Pulmonary artery endothelial cell (primary cell): ENCODE measurements around the gene ADRA2C. TPM values are rescaled to one million over a fixed set of nuclear protein-coding genes. Genes with fewer than 3 reads are reported as not detected.

Source experiments
- DNase-seq: peaks from one replicate; pipeline ENCODE4 v3.0.0-alpha.2; 2011; ENCODE audit warnings: low read depth, low spot score
- total RNA-seq: library from RNA; depleted of rRNA; stranded (reverse); fragments of >200 nt; gene quantifications from 2 replicates; pipeline ENCODE4 v1.2.3, GENCODE V29; 2014

Gene ADRA2C
- total RNA-seq, 1 donor from 2014 or later: 0.26 TPM

DNA sequence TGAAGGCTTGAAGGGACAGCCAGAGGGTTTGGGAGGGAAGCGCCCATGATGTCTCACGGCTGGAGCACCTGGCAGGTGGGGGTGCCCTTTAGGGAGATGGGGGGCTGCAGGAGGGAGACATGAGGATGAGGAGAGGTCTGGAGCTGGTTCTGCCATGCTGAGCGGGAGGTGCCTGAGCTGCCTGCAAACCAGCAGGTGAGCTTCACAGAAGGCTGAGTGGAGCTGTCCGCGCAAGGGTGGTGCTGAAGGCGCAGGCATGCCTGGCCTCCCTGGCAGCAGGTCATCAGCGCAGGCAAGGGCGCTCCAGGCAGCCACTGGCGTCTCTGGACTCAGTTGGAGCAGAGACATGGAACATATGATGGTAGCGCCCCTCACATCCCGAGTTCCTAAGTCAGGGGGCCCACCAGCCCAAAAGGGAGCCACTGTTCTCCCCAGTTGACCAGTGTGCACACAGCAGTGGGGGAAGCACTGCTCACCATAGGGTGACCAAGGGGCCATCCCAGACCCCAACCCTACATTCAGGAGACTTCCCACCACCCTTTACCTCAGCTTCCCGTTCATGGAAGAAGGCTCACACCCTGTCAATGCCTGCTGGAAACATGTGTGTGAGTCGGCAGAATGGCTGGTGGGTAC is 25.8 kb downstream of the ADRA2C start:
- DNase-seq: no peak

GRCh38 chr4:3792813-3793212 is 26.6 kb downstream of the ADRA2C start:
- no peak for DNase-seq

- no peak for DNase-seq
Observed at GRCh38 chr4:3793545-3793944, 27.4 kb downstream of the ADRA2C start.

DNA sequence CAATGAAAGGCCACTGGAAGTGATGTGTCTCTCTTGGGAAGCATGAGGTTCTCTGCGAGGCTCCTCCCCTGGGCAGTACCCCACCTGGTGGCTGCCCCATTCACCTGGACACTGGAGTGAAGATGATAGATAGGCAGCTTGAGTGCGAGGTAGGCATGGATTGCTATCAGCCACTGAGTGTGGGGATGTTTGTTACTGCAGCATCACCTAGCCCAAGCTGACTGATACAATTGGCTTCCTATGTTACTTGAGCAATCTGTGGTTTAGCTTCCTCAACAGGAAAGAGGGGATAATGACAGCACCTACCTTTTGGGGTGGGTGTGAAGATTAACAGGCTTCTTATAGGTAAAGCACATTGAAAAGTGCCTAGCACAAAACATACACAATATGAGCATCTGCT is 30.8 kb downstream of the ADRA2C start:
- DNase-seq: no peak

- DNase-seq: no peak
Observed at GRCh38 chr4:3797831-3798790, 31.9 kb downstream of the ADRA2C start.

DNA sequence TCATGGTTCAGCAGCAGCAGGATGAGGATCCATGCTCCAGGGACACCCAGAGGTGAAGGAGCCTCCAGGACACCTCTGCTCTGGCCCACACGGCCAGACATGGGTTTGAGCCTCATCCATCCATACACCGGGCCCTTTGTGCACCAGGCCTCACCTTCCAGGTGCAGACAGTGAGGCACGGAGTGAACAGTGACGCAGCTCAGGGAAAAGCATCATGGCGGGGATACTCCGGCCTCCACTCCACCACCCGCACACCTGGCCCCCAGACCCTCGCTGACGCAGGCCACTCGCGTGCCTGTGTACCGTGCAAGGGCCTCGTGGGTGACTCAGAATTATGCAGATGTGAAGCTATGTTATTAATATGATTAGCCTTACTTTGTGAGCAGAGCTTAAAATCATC is 33.3 kb downstream of the ADRA2C start:
- no peak for DNase-seq

DNA sequence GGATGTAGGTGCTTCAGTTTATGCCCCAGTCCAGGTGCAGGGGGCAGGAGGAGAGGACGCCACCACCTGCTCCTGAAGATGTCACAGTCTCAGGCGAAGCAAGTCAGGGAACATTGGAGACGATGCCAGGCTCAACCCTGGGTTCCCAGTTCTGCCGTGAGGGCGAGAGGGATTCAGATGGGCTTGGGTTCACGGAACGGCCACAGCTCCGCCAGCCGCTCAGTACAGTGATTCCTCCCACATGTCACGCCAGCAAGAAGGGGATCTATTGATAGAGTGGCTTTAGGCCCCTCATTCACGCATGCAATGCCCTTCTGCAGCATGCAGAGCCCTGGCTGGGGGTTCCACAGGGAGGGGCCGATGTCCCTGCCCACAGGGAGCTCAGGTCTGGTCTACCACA is 34.2 kb downstream of the ADRA2C start:
- no peak for DNase-seq

DNA sequence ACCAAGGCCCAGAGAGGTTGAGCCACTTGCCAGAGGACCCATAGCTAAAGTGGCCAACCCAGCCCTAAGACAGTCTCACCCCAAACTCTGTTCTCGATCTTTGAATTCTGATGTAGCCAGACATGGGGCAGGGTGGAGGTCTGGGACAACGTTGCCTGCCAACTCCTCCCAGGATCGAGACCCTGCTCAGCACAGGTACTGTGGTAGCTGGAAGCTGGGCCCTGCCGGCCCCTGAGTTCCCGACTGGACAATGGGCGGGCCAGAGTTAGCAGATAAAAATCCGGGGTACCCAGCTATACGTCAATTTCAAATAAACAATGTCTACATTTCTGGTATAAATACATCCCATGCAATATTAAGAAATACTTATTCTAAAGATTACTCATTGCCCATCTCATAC is 35.3 kb downstream of the ADRA2C start:
- no peak for DNase-seq

DNA sequence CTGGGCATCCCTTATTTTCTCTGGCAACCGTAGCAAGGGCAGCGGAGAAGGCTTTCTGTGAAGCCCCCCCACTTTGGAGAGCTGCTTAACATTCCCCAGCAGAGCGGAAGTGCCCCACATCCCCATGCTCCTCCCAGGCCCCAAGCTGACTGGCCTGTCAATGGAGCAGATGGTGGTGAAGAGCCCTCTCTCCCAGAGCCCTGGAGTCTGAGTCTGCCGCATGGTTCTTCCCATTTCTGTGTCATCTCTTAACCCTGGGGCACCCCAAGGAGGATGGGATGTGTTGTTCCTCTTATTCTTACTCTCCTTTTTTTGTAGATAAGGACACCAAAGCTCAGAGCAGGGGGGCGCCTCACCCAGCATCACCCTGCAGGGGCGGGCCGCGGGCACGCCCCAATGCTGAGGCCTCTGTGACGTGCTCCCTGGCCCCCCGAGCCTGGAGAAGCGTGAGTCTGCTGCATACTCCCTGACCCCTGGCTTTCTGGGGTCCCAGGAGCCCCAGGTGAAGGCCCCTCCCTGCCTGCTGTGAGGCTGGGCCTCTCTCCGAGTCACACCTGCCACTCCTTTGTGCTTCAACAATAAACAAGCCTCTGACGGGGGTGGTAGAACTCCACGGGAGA is 35.9 kb downstream of the ADRA2C start:
- no peak for DNase-seq

DNA sequence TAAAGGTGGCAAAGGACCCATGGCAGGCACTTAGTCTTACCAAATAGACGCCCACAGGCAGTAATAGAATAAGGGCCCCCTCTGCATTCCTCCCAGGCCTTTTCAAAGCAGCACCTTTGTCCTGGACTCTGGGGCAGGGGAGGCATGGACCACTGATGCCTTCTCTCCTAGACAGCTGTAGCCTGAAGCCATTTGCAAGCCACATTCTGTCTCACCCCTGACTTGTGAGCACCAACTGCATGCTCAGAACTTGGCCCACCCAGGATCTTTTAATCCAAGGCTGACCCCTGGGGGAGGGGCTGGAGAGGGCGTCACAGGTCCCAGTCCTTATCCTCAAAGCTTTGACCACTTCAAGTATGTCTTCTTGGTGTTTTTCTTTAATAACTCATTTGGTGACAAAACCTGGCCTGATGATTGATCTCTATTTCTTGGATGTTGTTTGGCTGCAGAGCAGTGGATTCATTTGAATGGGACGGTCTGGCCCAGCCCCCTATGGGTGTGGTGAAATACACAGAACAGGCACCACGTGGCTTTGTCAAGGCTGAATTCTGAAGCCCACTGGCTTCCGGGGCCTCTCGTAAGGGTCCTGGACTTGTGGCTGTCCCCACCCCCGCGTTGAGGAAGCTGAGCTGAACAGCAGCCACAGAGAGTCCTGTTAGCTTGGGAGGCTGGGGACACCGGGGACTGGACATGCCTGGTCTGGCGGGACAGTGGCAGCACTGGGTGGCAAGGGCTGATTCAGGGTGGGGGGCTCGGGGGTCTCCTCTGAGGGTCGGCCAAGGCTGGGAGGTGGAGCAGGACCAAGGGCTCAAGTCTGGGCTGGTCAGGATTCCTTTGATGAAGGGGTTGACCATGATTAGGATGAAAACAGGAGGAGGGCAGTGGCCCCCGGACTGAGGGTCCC is 36.6 kb downstream of the ADRA2C start:
- no peak for DNase-seq

DNA sequence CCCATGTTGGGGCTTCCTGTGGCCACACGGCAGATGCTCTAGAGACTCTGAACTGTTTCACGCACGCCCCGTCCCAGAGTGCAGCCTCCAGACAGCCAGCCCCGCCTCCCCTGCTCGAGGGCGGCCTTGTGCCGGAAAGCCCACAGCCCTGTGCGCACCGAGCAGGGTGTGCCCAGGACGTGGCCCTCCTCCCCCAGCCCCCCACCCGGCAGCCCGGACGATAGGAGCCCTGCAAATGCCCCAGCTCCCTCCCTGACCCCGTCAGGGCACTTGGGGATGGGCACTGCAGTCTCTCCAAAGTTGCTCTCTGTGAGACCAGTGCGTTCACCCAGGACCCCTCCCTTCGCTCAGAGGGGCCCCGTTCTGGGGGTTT is 37.3 kb downstream of the ADRA2C start:
- DNase-seq: no peak

DNA sequence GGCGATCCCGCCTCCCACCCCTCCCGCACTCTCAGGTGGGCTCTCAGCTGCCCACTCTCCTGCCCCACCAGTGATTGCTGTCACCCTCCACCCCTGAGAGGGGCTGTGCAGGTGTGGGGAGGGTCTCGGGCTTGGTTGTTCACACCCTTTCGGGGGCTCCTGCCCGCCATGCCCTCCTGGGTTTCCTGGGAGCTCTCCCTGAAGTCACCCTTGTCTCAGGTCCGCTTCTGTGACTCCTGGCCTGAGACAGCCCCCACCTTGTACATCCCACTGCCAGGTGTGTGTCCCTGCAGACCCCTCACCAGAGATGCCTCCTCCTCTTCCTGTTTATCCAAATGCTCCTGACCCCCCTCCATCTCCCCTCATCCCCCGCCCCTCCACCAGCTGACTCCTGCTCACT is 37.8 kb downstream of the ADRA2C start:
- no peak for DNase-seq

DNA sequence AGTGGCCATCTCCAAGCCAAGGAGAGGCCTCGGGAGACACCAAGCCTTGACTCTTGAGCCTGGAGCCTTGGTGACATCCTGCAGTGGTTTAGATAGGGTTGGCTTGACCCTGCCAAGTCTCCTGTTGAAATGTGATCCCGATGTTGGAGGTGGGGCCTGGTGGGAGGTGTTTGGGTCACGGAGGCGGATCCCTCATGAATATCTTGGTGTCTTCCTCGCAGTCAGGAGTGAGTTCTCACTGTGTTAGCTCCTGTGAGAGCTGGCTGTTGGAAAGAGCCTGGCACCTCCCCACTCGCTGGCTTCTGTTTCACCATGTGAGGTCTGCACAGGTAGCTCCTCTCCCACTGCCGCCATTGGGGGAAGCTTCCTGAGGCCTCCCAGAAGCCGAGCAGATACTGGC is 38.8 kb downstream of the ADRA2C start:
- DNase-seq: no peak

DNA sequence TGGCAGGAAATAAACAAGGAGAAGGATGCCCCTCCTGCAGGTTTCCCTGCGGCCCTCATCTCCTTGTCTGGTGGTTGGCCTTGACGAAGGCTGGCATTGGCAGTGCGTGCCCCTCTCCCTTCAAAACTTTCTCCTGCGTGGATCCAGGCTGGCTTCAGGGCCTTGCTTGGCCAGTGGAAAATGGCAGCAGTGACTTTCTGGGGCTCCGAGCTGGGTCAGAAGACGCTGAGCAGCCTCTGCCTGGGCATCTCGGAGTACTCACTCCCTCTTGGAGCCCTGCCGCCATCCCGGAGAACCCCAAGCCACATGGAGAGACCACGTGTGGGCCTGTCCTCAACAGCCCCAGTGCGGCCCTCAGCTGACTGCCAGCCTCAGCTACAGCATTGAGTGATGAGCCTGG is 39.5 kb downstream of the ADRA2C start:
- DNase-seq: no peak

GRCh38 chr4:3807311-3807710 is 41.1 kb downstream of the ADRA2C start:
- no peak for DNase-seq

- no peak for DNase-seq
Observed at GRCh38 chr4:3807822-3808496, 41.8 kb downstream of the ADRA2C start.

DNA sequence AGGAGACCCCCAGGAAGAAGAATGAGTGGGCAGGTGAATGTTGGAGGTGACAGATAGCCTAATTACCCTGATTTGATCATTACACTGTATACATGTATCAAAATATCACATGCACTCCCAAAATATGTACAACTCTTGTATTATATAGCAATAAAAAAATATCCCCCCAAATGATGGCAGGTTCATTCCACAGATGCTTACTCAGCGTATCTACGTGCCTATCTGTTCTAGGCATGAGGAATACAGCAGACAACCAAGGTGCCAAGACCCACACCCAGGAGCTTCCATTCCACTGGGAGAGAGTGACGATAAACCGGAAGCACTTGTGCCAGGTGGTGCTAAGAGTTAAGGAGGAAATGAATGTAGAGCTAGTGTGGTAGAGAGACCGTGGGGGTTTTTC is 42.4 kb downstream of the ADRA2C start:
- DNase-seq: no peak

- no peak for DNase-seq
Observed at GRCh38 chr4:3809028-3809427, 42.8 kb downstream of the ADRA2C start.

DNA sequence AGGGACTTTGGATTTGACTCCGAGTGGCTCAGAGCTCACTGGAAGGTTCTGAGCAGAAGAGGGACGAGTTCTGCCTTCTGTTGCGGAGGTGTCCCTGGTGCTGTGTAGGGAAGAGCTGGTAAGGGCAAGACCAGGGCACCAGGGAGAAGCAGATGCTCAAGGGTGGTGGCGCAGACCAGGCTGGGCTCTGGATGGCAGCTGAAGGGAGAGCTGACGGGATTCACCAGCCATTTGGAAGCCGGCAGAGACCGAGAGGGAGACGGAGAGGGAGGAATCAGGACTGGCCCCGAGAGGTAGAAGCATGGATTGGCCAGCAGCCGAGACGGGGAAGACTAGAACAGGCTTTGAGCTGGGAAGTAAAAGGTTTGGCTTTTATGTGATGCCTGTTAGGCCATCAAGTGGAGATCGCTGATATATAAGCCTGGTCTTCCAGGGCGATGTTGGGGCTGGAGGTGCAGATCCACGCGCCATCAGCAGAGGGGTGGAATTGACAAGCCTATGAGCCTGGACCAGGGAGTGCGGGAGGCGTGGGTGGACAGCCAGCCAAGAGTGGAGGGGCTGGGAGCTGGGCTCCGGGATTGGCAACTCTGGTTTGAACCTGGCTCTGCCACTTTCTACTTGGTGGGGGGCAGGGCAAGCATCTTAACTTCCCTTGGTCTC is 43.4 kb downstream of the ADRA2C start:
- no peak for DNase-seq

DNA sequence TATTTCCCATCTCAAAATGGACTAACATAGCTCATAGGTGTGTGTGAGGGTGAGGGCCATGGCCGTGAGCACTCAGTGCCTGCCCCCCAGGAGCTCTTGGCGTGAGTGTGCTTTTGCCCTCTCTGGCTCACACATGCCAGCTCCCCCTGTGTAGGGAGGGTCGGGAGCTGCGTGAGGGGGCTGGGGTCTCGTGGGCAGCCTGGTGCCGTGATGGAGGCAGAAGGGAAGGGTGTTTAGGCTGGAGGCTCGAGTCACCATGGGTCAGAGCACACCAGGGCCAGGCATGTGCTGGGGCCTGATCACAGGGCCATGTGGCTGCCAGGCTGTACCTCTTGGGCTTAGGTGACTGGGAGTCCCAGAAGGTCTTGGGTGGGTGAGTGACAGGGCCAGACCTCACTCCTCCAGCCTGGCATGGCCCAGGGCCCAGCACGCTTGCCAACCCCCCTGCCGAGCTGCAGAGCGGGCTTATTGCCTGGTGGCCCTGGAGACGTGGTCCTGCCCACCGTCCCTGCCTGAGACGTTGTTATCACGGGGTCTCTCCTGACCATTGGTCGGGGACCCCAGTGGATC is 44.0 kb downstream of the ADRA2C start:
- no peak for DNase-seq
